ENCODE data around the gene COL6A3. TPM values are rescaled to one million over a fixed set of nuclear protein-coding genes. Genes with fewer than 3 reads are reported as not detected.

Gene COL6A3
- polyA plus RNA-seq, 2 of the 4 experiments (the other 2 are of a cell fraction) = 0.10 to 0.28 TPM

DNA sequence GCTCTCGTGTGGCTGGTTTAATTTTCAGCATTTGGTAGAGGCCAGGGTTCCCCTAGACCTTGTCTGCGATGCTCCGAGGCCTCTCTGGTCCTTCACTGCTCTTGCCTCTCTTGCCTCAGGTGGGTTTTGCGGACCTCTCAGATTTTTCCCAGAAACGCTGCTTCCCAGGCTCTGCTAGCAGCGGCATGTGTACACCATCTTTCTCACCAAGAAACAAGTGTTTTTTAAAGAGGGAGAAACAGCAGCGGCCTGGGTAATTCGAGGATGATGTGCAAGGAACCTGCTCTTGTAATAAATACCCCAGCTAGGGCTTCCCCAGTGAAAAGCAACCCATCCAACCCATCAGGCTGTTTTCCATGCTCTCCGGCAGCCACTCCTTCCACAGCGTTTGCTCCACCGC, 33.5 kb upstream of the COL6A3 start:
- 84% methylated on average over 11 of the region's 11 CpGs for WGBS (ENCODE audit: missing lambda C conversion rate)
- DNase-seq (ENCODE audit: low read depth in 1 of 2, low spot score in 1 of 2) = no peak
- Histone ChIP-seq H3K9me3 (no peaks in the 10 kb centered on the region), H3K4me3 (no peak overlapping the region), H3K27ac (no peak overlapping the region), H3K4me2 (no peak overlapping the region), H3K4me1 (no peaks in the 10 kb centered on the region)
- no peak for ATAC-seq
- TF ChIP-seq FOXS1 (CRISPR knock-in tag; IDR thresholded peaks at IDR 0.05) (no peak), POLR2AphosphoS2 (conservative IDR thresholded peaks at IDR 0.05; ENCODE audit: low read length) (no peak), PHF8 (IDR thresholded peaks at IDR 0.05; ENCODE audit: borderline replicate concordance, low read depth) (no peak), TFCP2L1 (CRISPR knock-in tag; IDR thresholded peaks at IDR 0.05) (no peak), MYC (IDR thresholded peaks at IDR 0.05; ENCODE audit: borderline replicate concordance, low read length) (no peak), HOXA7 (CRISPR knock-in tag; IDR thresholded peaks at IDR 0.05) (no peak), NFE2L2 (conservative IDR thresholded peaks at IDR 0.05; ENCODE audit: low read length) (no peak), HEYL (CRISPR knock-in tag; IDR thresholded peaks at IDR 0.05) (no peak), RAD21 (conservative IDR thresholded peaks at IDR 0.05 in 1 of 2, IDR thresholded peaks at IDR 0.05 in 1 of 2) (no peak)
- TF ChIP-seq, protein P1, sequence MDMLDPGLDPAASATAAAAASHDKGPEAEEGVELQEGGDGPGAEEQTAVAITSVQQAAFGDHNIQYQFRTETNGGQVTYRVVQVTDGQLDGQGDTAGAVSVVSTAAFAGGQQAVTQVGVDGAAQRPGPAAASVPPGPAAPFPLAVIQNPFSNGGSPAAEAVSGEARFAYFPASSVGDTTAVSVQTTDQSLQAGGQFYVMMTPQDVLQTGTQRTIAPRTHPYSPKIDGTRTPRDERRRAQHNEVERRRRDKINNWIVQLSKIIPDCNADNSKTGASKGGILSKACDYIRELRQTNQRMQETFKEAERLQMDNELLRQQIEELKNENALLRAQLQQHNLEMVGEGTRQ (IDR thresholded peaks at IDR 0.05) = no peak
- no peak for FAIRE-seq
- ChIA-PET POLR2A (no interaction called here), CTCF (interaction anchor here (0.5 to 1.3 kb wide), 3 partner anchors 16 to 28 kb away, joined by 3 read pairs; no protein-coding TSS in a partner anchor)

DNA sequence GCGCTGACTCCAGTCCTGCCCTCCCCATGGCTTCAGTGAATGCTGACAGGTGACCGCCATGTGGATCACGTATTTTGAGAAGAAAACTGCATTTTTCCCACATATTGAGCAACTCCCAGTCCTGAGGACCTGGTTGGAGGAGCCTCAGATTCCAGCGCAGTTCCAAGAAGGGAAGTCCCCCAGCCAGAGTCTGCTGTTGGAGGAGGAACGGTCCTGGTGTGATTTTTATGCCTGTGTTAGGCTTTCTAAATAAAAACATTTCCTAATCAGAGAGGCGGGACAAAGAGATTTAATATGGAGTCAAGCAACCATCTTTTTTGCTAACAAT, 32.3 kb upstream of the COL6A3 start:
- 87% methylated on average over 6 of the region's 6 CpGs for WGBS (ENCODE audit: missing lambda C conversion rate)
- Histone ChIP-seq H3K4me1 (no peaks in the 10 kb centered on the region), H3K27ac (no peak overlapping the region), H3K4me3 (no peak overlapping the region), H3K4me2 (no peak overlapping the region), H3K9me3 (no peaks in the 10 kb centered on the region)
- TF ChIP-seq CBX2 (IDR thresholded peaks at IDR 0.05; ENCODE audit: borderline replicate concordance, low read depth) (no peak), BHLHE40 (IDR thresholded peaks at IDR 0.05; ENCODE audit: low read depth, low read length) (no peak), HOXA7 (CRISPR knock-in tag; IDR thresholded peaks at IDR 0.05) (no peak), CBX8 (IDR thresholded peaks at IDR 0.05) (no peak), POLR2AphosphoS2 (conservative IDR thresholded peaks at IDR 0.05; ENCODE audit: low read length) (no peak), CHD4 (IDR thresholded peaks at IDR 0.05; ENCODE audit: borderline replicate concordance) (no peak), FOSB (CRISPR knock-in tag; IDR thresholded peaks at IDR 0.05) (no peak)
- TF ChIP-seq, protein P2, sequence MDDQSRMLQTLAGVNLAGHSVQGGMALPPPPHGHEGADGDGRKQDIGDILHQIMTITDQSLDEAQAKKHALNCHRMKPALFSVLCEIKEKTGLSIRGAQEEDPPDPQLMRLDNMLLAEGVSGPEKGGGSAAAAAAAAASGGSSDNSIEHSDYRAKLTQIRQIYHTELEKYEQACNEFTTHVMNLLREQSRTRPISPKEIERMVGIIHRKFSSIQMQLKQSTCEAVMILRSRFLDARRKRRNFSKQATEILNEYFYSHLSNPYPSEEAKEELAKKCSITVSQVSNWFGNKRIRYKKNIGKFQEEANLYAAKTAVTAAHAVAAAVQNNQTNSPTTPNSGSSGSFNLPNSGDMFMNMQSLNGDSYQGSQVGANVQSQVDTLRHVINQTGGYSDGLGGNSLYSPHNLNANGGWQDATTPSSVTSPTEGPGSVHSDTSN (IDR thresholded peaks at IDR 0.05) = no peak
- no peak for DNase-seq (ENCODE audit: low read depth in 1 of 2, low spot score in 1 of 2)
- ChIA-PET CTCF (interaction anchor here (1.4 to 1.8 kb wide), 2 partner anchors 25 to 126 kb away, joined by 3 to 8 read pairs; no protein-coding TSS in a partner anchor), POLR2A (no interaction called here)
- ATAC-seq = no peak
- FAIRE-seq = no peak

DNA sequence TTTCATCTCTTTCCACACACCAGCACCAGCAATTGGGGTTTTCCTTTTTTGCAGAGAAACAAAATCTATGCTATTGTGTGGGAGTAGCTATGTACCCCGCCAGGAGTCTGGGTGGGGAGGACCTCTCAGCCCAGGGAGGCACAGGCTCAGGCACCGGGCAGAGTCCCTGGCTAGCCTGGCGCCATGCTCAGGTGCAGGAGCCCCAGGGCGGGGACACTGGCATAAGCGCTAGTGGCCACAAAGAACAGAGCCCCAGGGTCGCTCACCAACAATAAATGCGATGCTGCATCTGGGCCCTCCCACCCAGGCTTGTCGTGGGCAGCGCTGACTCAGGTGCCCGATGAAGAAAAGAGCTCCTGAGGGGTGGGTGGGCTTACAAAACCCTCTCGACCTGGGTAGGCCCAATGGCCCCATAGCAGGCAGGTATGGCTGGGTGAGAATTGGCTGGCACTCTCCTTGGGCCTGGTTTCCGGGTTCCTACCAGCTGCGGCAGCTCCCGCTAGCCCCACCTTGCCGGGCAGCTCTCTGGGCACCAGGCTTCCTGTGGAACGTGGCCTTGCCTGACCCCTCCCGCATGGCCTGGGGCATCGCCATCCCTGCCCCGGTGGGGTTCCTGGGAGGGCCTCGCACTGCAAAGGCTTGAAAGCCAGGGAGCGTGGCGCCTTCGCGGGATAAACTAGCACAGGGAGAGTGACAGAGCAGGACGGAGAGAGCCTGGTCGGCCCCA, 31.8 kb upstream of the COL6A3 start:
- H3K4me1 ChIP-seq = no peaks in the 10 kb centered on the region
- 93% methylated on average over 19 of the region's 26 CpGs for WGBS (ENCODE audit: missing lambda C conversion rate)
- POLR2A ChIA-PET = no interaction called here
- no peak for ATAC-seq
- CTCF ChIA-PET = interaction anchor here (0.9 to 1.8 kb wide), 3 partner anchors 9 to 126 kb away, joined by 3 to 8 read pairs (median 3); no protein-coding TSS in a partner anchor
- no peak for FAIRE-seq
- no peak overlapping the region for H3K27ac ChIP-seq
- no peak for TF ChIP-seq HEYL (CRISPR knock-in tag; IDR thresholded peaks at IDR 0.05)
- TF ChIP-seq, protein P3, sequence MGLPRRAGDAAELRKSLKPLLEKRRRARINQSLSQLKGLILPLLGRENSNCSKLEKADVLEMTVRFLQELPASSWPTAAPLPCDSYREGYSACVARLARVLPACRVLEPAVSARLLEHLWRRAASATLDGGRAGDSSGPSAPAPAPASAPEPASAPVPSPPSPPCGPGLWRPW (IDR thresholded peaks at IDR 0.05) = no peak
- no peak for DNase-seq (ENCODE audit: low read depth in 1 of 2, low spot score in 1 of 2)
- no peak overlapping the region for H3K4me2 ChIP-seq
- H3K4me3 ChIP-seq = no peak overlapping the region
- H3K9me3 ChIP-seq = no peaks in the 10 kb centered on the region

DNA sequence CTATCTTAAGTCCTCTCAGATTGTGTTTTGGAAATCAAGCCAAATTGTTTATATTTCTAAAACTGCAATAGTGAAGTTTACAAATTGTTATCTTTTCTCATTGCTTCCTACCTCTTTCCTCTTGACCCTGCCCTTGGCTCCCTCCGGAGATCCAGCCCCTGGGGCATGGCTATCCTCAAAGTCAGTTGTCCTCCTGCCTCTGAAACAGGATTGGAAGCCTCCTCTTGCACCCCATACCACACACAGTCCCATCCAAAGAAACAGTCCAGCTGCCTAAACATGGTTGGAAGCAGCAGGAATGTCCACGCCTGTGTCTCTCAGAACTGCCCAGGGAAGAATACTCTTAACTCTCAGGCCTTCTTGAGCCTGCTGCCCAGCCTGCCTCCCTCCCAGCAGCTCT, 30.1 kb upstream of the COL6A3 start:
- CTCF ChIA-PET = interaction anchor here (0.7 to 1.4 kb wide), 4 partner anchors 27 to 358 kb away, joined by 3 to 6 read pairs (median 3); partner anchors contain the start of gene COPS8
- no peak overlapping the region for H3K27ac ChIP-seq
- no peak for ATAC-seq
- H3K4me2 ChIP-seq = no peak overlapping the region
- no peak for FAIRE-seq
- 87% methylated on average over 2 of the region's 2 CpGs for WGBS (ENCODE audit: missing lambda C conversion rate)
- H3K9me3 ChIP-seq = peaks cover 5% of the 10 kb centered on the region; the same call in 2 of the 3 replicates
- POLR2A ChIA-PET = no interaction called here
- no peak overlapping the region for H3K4me3 ChIP-seq
- no peak for DNase-seq (ENCODE audit: low read depth in 1 of 2, low spot score in 1 of 2)
- H3K4me1 ChIP-seq = no peaks in the 10 kb centered on the region
- TF ChIP-seq FOXS1 (CRISPR knock-in tag; IDR thresholded peaks at IDR 0.05) (no peak), JUN (IDR thresholded peaks at IDR 0.05) (no peak), HOXB13 (CRISPR knock-in tag; IDR thresholded peaks at IDR 0.05; ENCODE audit: low read depth) (no peak), ZFP36 (IDR thresholded peaks at IDR 0.05; ENCODE audit: borderline replicate concordance, partially characterized antibody) (no peak), CHD2 (IDR thresholded peaks at IDR 0.05; ENCODE audit: low read length, partially characterized antibody) (no peak), ZSCAN20 (CRISPR knock-in tag; IDR thresholded peaks at IDR 0.05) (no peak), CBX2 (IDR thresholded peaks at IDR 0.05; ENCODE audit: borderline replicate concordance, low read depth) (no peak)
- TF ChIP-seq, protein P2 (IDR thresholded peaks at IDR 0.05) = no peak
- TF ChIP-seq, protein P4, sequence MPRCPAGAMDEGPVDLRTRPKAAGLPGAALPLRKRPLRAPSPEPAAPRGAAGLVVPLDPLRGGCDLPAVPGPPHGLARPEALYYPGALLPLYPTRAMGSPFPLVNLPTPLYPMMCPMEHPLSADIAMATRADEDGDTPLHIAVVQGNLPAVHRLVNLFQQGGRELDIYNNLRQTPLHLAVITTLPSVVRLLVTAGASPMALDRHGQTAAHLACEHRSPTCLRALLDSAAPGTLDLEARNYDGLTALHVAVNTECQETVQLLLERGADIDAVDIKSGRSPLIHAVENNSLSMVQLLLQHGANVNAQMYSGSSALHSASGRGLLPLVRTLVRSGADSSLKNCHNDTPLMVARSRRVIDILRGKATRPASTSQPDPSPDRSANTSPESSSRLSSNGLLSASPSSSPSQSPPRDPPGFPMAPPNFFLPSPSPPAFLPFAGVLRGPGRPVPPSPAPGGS (IDR thresholded peaks at IDR 0.05) = no peak
- TF ChIP-seq, protein P5, sequence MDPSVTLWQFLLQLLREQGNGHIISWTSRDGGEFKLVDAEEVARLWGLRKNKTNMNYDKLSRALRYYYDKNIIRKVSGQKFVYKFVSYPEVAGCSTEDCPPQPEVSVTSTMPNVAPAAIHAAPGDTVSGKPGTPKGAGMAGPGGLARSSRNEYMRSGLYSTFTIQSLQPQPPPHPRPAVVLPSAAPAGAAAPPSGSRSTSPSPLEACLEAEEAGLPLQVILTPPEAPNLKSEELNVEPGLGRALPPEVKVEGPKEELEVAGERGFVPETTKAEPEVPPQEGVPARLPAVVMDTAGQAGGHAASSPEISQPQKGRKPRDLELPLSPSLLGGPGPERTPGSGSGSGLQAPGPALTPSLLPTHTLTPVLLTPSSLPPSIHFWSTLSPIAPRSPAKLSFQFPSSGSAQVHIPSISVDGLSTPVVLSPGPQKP (IDR thresholded peaks at IDR 0.05; ENCODE audit: low read depth, low read length) = no peak
